HG02981 (cell line): ENCODE results near the gene ZFAND6.
A peak's percentile ranks its signal among the peaks of the same experiment; 100 is the strongest.
"Not testable (repeated sequence)": the region's sequence is repeated elsewhere in the genome, so short reads cannot be mapped to it uniquely, and the experiment has no call there.

Experiments used
- ATAC-seq: cut with Tn5 transposase; IDR thresholded peaks from one replicate; pipeline ENCODE4 v1.9.1; 2021; ENCODE audit warnings: mild to moderate bottlenecking, moderate library complexity; ENCODE audit not compliant: unreplicated experiment

The ZFAND6 gene

DNA sequence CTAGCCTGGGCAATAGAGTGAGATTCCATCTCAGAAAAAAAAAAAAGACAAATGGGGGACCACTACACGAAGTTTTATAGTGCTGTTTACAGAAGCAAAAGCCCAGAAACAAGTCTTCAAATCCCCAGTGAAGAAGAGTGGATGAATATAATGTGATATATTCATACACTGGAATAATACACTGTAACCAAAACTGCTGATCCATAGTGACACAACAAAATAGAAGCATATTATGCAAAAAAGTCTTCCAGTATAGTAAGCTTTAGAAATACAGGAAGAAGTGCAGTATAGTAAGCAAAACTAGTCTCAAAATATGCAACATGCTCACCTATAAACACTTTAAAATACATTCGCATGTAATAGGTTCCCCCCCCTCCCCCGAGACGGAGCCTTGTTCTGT, 81.4 kb downstream of the ZFAND6 start:
- no peak for ATAC-seq

DNA sequence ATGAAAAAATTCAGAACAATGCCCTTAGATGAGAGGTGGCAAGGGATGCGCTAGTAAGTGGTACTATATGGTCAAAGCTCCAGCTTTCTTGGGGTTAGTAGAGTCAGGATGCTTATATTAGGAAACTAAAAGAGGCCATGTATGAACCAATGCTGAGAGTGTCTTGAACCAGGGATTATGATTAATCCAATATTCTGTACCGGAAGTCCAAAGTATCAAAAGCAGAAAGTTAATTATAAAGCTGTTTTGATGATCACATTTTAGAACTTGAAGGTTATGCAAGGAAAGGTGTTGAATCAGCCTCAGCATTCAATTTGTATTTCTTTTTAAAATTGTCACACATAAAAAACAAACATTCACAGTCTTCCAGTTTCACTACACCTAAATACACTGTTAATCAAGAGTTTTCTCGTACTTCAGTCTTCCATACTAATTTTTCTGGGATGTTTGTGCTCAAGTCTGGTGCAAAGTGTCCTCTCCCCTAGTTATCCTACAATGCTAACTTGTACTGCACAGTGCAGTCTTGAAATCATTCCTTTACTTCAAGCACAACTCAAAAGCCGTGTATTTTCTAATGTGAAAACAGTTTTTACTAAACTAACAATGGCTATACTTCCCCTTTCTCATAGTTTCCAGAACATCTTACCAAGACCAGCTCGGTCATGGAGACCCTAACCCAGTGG, 82.6 kb downstream of the ZFAND6 start:
- no peak for ATAC-seq

- ATAC-seq, result no peak
Measured at GRCh38 chr15:80142646-80143045, 83.2 kb downstream of the ZFAND6 start.

GRCh38 chr15:80151148-80151547, 91.7 kb downstream of the ZFAND6 start:
- ATAC-seq, result no peak

GRCh38 chr15:80151576-80151975, 92.1 kb downstream of the ZFAND6 start:
- ATAC-seq, result no peak

GRCh38 chr15:80152180-80152895, 92.9 kb downstream of the ZFAND6 start:
- peak; percentile 50 for ATAC-seq

- ATAC-seq, result peak; percentile 50
Measured at GRCh38 chr15:80152896-80153876, 93.7 kb downstream of the ZFAND6 start, which contains the start of gene FAH. FAH (plus strand) TSS chr15:80152999; CDS start chr15:80153055, 56 bp downstream.

GRCh38 chr15:80153900-80154299, 94.4 kb downstream of the ZFAND6 start:
- no peak for ATAC-seq

DNA sequence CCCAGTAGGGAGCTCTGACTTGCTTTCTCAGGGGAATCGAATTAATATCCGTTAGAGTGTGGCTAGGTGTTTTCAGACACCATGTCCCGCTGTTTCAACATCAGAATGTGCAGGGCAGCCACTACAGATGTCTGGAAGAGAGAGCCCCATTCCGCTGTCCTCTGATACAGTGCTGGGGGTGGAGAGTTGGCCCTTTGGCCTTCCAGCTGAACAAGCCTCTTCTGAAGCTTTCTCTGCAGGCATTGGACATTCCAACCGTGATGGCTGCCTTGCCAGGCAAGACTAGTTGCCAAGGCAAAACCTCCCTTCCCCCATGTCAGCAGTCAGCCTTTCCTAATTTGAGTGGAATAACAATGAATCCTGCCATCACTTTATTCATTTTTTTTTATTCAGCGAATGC, 94.9 kb downstream of the ZFAND6 start:
- no peak for ATAC-seq

GRCh38 chr15:80155001-80155377, 95.5 kb downstream of the ZFAND6 start:
- ATAC-seq, result no peak

DNA sequence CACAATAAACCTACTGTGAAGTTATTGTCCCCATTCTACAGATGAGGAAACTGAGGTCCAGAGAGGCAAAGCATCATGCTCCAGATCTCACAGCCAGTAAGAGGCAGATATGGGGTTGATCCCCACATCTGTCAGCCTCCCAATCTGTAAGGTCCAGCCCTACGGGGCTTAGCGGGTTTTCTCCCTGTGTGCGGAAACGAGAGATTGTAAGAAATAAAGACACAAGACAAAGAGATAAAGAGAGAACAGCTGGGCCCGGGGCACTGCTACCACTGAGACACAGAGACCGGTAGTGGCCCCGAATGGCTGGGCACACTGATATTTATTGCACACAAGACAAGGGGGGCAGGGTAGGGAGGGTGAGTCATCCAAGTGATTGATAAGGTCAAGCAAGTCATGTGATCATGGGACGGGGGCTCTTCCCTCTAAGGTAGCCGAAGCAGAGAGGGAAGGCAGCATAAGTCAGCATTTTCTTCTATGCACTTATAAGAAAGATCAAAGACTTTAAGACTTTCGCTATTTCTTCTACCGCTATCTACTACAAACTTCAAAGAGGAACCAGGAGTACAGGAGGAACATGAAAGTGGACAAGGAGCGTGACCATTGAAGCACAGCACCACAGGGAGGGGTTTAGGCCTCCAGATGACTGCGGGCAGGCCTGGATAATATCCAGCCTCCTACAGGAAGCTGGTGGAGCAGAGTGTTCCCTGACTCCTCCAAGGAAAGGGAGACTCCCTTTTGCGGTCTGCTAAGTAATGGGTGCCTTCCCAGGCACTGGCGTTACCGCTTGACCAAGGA, 96.1 kb downstream of the ZFAND6 start:
- not testable (repeated sequence) for ATAC-seq

DNA sequence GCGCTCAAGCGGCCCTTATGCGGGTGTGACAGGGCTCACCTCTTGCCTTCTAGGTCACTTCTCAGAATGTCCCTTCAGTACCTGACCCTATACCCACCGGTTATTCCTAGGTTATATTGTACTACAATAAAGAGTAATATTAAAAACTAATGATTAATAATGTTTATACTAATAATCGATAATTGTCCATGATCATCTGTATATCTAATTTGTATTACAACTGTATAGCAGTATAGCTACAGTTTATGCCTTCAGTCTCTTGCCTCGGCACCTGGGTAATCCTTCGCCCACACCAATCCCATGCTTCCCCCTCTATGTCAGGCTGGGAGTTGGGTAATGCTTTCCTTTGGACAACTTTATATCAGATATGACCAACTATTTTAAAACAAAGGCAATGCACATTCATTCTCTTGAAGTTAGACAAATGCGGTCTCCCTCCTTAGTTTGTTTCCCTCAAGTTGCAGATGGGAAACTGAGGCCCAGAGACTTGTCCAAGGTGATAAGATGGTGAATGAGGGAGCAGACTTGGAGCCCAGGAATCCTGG, 96.8 kb downstream of the ZFAND6 start:
- no peak for ATAC-seq

- no peak for ATAC-seq
Measured at GRCh38 chr15:80157215-80157614, 97.7 kb downstream of the ZFAND6 start.

DNA sequence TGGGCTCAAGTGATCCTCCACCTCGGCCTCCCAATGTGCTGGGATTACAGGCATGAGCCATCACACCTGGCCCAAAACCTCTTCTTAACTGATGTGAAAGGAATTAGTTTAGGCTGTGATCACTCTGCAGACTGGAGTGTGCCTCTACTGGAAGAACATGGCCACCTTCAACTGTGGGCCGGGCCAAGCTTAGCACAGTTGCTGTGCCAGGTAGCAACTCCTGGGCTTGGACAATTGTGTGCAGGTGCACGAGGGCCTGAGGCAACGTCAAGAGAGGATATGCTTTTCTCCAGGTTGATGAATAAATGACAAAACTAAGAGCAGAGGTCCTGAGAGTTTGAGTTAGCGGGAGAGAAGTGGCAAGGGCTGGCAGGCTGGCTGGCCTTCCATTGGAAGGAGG, 99.8 kb downstream of the ZFAND6 start:
- no peak for ATAC-seq

DNA sequence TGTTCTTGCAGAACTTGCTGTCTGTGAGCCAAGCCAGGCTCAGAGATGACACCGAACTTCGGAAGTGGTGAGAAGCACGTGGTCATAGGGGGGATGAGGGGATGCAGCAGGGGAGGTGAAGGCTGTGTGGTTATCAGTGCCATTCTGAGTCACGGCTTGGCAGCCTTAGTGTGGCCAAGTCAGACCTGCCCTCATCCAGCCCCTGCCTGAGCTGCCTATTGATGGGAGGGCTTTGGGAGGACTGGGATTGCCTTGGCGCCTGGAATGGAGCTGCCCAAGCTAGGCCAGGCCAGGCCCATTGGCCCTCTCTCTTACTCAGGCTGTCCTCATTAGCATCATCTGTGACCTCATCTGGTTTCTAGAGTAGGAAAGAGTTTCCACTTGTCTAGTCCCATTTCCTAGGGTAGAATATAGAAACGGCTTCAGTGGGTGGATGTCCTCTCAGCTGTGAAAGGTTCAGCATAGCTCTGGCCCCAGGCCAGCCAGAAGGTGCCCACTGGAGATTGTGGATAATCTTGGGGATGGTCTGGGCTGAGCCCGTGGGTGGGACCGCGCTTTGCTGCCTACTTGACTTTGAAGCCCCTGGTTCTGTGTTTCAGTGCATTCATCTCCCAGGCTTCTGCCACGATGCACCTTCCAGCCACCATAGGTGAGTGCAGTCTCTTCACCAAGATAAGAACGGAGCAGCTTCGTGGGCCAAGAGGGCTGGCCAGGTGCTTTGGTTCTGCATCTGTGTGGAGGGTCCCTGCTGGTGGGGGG, 100.5 kb downstream of the ZFAND6 start:
- no peak for ATAC-seq

GRCh38 chr15:80160570-80161156, 101.2 kb downstream of the ZFAND6 start:
- peak; percentile 57 for ATAC-seq

DNA sequence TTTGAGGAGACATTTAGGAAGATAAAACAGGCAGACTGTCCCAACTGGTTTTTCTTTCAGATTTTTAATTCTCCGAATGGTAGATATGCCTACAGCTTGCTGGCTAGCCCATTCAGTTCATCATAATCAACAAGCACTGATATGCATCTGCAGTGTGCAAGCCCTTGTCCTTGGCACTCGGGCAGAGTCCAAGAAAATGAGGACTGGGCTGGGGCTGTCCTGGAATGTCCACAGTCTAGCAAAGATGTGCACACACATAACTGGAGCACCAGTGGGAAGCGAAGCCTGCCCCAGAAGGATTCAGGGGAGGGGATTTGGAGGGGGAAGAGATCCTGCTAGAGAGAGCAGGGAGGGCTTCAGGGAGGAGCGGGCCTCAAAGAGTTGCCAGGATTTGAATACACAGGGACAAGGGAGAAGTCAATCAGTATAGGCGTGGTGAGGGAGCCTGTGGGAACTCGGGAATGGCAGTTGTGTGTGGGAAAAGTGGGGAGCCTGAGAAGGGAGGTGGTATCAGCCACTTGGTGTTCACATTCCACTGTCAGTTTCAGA, 102.1 kb downstream of the ZFAND6 start:
- no peak for ATAC-seq

DNA sequence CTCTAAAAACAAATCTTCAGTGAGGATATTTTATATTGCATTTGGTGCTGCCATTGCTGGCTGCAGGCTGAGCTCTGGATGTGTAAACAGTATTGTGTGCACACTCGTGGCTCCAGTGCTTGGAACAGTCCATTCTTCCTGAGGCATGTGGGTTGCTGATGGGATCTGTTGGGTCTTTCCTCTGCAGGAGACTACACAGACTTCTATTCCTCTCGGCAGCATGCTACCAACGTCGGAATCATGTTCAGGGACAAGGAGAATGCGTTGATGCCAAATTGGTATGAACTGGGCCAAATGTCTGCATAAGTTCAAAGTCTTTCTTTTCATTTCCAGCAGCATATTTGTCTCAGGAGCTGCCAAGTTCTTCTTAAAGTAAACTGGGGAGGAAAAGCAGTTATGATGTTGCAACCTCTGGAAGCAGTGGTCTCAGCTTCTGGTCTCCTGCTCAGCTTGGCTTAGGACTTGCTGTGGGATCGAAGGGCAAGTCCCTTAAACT, 102.6 kb downstream of the ZFAND6 start:
- no peak for ATAC-seq

DNA sequence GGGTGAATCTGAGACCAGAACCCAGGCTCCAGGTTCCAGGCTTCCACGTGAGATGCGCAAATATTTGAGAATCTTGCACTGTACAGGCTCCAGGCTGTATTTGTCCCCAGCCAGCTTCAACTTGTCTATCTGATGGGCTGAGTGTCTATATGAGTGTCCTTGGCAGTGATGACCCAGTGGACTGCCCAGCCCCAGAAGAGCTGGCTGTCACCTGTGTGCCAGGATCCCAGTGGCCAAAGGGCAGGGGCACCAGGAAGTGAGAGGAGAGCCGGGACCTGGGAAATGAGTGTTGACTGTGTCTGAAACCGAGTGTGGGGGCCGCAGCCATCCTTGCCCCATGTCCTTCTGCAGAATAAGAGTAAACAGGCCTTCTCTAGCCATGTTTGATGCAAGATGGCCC, 103.7 kb downstream of the ZFAND6 start:
- no peak for ATAC-seq
